HEK293 (cell line): ENCODE results near the gene TTC31.

Experiments used
- GLI4 ChIP-seq: fragments of 450-650 bp; formaldehyde crosslinking; IDR thresholded peaks from 2 replicates; pipeline ENCODE4 v1.5.1; 2016; ENCODE audit warnings: missing biosample characterization, missing genetic modification characterization
- KLF8 ChIP-seq: fragments of 450-650 bp; formaldehyde crosslinking; IDR thresholded peaks from 2 replicates; pipeline ENCODE4 v1.5.1; 2016; ENCODE audit warnings: missing biosample characterization, missing genetic modification characterization
- SALL2 ChIP-seq: fragments of 450-650 bp; formaldehyde crosslinking; IDR thresholded peaks from 2 replicates; pipeline ENCODE4 v1.5.0; 2017; ENCODE audit warnings: missing biosample characterization, mild to moderate bottlenecking, missing genetic modification characterization, borderline replicate concordance
- ZBTB21 ChIP-seq: fragments of 450-650 bp; formaldehyde crosslinking; IDR thresholded peaks from 2 replicates; pipeline ENCODE4 v1.5.1; 2017; ENCODE audit warnings: missing biosample characterization, missing genetic modification characterization
- ZBTB7A ChIP-seq: fragments of 450-650 bp; formaldehyde crosslinking; IDR thresholded peaks from 2 replicates; pipeline ENCODE4 v1.5.1; 2016; ENCODE audit warnings: low read depth, missing biosample characterization, missing genetic modification characterization
- ZEB2 ChIP-seq: fragments of 450-650 bp; formaldehyde crosslinking; IDR thresholded peaks from 2 replicates; pipeline ENCODE4 v1.5.1; 2016; ENCODE audit warnings: missing biosample characterization, missing genetic modification characterization
- ZNF248 ChIP-seq: fragments of 450-650 bp; formaldehyde crosslinking; IDR thresholded peaks from 2 replicates; pipeline ENCODE4 v1.5.1; 2017; ENCODE audit warnings: missing biosample characterization, missing genetic modification characterization
- ZNF350 ChIP-seq: fragments of 450-650 bp; formaldehyde crosslinking; IDR thresholded peaks from 2 replicates; pipeline ENCODE4 v1.5.0; 2017; ENCODE audit warnings: missing biosample characterization, mild to moderate bottlenecking, missing genetic modification characterization
- ZNF529 ChIP-seq: fragments of 450-650 bp; formaldehyde crosslinking; IDR thresholded peaks from 2 replicates; pipeline ENCODE4 v1.5.1; 2017; ENCODE audit warnings: missing genetic modification characterization, missing biosample characterization; ENCODE audit not compliant: insufficient replicate concordance
- ZNF555 ChIP-seq: fragments of 450-650 bp; formaldehyde crosslinking; conservative IDR thresholded peaks from 2 replicates; pipeline ENCODE4 v1.5.1; 2017; ENCODE audit warnings: missing biosample characterization, mild to moderate bottlenecking, missing genetic modification characterization, inconsistent platforms
- ZNF558 ChIP-seq: fragments of 450-650 bp; formaldehyde crosslinking; IDR thresholded peaks from 2 replicates; pipeline ENCODE4 v1.5.1; 2016; ENCODE audit warnings: missing biosample characterization, missing genetic modification characterization
- ZNF701 ChIP-seq: fragments of 450-650 bp; formaldehyde crosslinking; IDR thresholded peaks from 2 replicates; pipeline ENCODE4 v1.5.1; 2016; ENCODE audit warnings: missing biosample characterization, missing genetic modification characterization
- ZXDB ChIP-seq: fragments of 450-650 bp; formaldehyde crosslinking; IDR thresholded peaks from 2 replicates; pipeline ENCODE4 v1.5.1; 2016; ENCODE audit warnings: missing biosample characterization, missing genetic modification characterization
- TF ChIP-seq, protein P1 (sequence below): fragments of 450-650 bp; formaldehyde crosslinking; IDR thresholded peaks from 2 replicates; pipeline ENCODE4 v1.5.1; 2016; ENCODE audit warnings: missing biosample characterization, missing genetic modification characterization
- TF ChIP-seq, protein P2 (sequence below): fragments of 450-650 bp; formaldehyde crosslinking; IDR thresholded peaks from 2 replicates; pipeline ENCODE4 v1.5.1; 2016; ENCODE audit warnings: missing biosample characterization, missing genetic modification characterization
- TF ChIP-seq, protein P3 (sequence below): fragments of 450-650 bp; formaldehyde crosslinking; IDR thresholded peaks from 2 replicates; pipeline ENCODE4 v1.5.1; 2016; ENCODE audit warnings: missing biosample characterization, missing genetic modification characterization
- TF ChIP-seq, protein P4 (sequence below): fragments of 450-650 bp; formaldehyde crosslinking; conservative IDR thresholded peaks from 2 replicates; pipeline ENCODE4 v1.5.1; 2016; ENCODE audit warnings: low read depth, missing biosample characterization, missing genetic modification characterization
- TF ChIP-seq, protein P5 (sequence below): fragments of 450-650 bp; formaldehyde crosslinking; IDR thresholded peaks from 2 replicates; pipeline ENCODE4 v1.5.1; 2017; ENCODE audit warnings: missing biosample characterization, missing genetic modification characterization
- TF ChIP-seq, protein P6 (sequence below): fragments of 450-650 bp; formaldehyde crosslinking; IDR thresholded peaks from 2 replicates; pipeline ENCODE4 v1.5.1; 2017; ENCODE audit warnings: missing biosample characterization, missing genetic modification characterization
- TF ChIP-seq, protein P7 (sequence below): sonication (generic); formaldehyde crosslinking; IDR thresholded peaks from 2 replicates; pipeline ENCODE4 v1.8.1; 2022; ENCODE audit warnings: mild to moderate bottlenecking, moderate library complexity, missing genetic modification reagents
- TF ChIP-seq, protein P8 (sequence below): fragments of 450-650 bp; formaldehyde crosslinking; IDR thresholded peaks from 2 replicates; pipeline ENCODE4 v1.5.1; 2016; ENCODE audit warnings: missing biosample characterization, missing genetic modification characterization

TTC31 gene

DNA sequence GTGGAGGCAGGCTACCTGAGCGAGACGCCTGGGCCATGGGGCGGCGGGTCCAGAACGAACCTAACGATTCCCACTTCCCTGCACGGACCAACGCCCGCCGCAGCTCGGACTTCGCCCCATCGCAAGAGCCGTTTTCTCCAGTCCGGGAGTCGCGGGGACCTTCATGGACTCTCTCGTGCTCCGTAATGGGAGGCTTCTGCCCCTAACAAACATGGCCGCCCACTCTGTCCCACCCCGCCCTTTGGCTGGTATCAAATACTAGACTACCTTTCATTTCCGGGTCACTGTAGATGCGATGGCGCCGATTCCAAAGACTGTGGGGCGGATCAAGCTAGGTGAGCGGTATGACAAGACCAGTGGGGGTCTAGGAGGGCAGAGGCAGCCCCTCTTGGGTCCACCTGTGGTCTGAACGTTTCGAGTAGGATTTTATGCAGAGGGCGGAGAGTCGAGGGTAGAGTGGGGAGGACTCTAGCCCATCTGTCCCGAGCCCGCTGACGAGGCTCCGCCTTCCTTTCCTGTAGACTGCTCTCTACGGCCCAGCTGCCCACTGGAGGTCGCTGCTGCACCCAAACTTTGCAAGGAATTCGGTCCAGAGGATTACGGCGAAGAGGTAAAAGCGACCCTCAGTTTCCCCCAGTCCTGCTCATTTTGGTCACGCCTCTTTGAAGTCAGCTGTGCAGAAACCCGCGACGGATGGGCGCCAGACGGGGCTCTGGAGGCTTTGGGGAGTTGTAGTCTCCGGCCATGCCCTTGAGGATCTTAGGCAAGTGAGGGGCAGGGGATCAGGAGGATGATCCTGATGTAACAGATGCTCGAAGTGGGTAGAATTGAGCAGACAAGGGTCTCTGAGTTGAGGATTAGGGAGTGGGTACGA lies at the start of gene TTC31, which contains the start of gene CCDC142 (continued):
- TF ChIP-seq, protein P1, sequence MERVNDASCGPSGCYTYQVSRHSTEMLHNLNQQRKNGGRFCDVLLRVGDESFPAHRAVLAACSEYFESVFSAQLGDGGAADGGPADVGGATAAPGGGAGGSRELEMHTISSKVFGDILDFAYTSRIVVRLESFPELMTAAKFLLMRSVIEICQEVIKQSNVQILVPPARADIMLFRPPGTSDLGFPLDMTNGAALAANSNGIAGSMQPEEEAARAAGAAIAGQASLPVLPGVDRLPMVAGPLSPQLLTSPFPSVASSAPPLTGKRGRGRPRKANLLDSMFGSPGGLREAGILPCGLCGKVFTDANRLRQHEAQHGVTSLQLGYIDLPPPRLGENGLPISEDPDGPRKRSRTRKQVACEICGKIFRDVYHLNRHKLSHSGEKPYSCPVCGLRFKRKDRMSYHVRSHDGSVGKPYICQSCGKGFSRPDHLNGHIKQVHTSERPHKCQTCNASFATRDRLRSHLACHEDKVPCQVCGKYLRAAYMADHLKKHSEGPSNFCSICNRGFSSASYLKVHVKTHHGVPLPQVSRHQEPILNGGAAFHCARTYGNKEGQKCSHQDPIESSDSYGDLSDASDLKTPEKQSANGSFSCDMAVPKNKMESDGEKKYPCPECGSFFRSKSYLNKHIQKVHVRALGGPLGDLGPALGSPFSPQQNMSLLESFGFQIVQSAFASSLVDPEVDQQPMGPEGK: peak; percentile 77
- TF ChIP-seq ZNF558: no peak
- TF ChIP-seq, protein P2, sequence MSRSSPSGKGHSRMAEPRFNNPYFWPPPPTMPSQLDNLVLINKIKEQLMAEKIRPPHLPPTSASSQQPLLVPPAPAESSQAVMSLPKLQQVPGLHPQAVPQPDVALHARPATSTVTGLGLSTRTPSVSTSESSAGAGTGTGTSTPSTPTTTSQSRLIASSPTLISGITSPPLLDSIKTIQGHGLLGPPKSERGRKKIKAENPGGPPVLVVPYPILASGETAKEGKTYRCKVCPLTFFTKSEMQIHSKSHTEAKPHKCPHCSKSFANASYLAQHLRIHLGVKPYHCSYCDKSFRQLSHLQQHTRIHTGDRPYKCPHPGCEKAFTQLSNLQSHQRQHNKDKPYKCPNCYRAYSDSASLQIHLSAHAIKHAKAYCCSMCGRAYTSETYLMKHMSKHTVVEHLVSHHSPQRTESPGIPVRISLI (tag by site-specific recombination): no peak
- TF ChIP-seq KLF8 (tag by site-specific recombination): peak; percentile 94
- TF ChIP-seq ZNF350 (tag by site-specific recombination): no peak
- TF ChIP-seq, protein P3, sequence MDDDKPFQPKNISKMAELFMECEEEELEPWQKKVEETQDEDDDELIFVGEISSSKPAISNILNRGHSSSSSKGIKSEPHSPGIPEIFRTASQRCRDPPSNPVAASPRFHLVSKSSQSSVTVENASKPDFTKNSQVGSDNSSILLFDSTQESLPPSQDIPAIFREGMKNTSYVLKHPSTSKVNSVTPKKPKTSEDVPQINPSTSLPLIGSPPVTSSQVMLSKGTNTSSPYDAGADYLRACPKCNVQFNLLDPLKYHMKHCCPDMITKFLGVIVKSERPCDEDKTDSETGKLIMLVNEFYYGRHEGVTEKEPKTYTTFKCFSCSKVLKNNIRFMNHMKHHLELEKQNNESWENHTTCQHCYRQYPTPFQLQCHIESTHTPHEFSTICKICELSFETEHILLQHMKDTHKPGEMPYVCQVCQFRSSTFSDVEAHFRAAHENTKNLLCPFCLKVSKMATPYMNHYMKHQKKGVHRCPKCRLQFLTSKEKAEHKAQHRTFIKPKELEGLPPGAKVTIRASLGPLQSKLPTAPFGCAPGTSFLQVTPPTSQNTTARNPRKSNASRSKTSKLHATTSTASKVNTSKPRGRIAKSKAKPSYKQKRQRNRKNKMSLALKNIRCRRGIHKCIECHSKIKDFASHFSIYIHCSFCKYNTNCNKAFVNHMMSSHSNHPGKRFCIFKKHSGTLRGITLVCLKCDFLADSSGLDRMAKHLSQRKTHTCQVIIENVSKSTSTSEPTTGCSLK (tag by site-specific recombination): no peak
- TF ChIP-seq, protein P4, sequence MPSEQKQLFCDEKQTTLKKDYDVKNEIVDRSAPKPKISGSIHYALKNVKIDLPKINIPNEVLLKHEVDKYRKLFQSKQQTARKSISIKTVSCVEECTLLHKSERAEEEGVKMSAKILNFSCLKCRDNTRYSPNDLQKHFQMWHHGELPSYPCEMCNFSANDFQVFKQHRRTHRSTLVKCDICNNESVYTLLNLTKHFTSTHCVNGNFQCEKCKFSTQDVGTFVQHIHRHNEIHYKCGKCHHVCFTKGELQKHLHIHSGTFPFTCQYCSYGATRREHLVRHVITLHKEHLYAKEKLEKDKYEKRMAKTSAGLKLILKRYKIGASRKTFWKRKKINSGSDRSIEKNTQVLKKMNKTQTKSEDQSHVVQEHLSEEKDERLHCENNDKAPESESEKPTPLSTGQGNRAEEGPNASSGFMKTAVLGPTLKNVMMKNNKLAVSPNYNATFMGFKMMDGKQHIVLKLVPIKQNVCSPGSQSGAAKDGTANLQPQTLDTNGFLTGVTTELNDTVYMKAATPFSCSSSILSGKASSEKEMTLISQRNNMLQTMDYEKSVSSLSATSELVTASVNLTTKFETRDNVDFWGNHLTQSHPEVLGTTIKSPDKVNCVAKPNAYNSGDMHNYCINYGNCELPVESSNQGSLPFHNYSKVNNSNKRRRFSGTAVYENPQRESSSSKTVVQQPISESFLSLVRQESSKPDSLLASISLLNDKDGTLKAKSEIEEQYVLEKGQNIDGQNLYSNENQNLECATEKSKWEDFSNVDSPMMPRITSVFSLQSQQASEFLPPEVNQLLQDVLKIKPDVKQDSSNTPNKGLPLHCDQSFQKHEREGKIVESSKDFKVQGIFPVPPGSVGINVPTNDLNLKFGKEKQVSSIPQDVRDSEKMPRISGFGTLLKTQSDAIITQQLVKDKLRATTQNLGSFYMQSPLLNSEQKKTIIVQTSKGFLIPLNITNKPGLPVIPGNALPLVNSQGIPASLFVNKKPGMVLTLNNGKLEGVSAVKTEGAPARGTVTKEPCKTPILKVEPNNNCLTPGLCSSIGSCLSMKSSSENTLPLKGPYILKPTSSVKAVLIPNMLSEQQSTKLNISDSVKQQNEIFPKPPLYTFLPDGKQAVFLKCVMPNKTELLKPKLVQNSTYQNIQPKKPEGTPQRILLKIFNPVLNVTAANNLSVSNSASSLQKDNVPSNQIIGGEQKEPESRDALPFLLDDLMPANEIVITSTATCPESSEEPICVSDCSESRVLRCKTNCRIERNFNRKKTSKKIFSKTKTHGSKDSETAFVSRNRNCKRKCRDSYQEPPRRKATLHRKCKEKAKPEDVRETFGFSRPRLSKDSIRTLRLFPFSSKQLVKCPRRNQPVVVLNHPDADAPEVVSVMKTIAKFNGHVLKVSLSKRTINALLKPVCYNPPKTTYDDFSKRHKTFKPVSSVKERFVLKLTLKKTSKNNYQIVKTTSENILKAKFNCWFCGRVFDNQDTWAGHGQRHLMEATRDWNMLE (tag by site-specific recombination): peak; percentile 87
- TF ChIP-seq ZNF248 (tag by site-specific recombination): no peak
- no peak for TF ChIP-seq ZNF529 (tag by site-specific recombination)
- no peak for TF ChIP-seq ZNF701 (tag by site-specific recombination)
- TF ChIP-seq SALL2 (tag by site-specific recombination): no peak
- TF ChIP-seq, protein P5, sequence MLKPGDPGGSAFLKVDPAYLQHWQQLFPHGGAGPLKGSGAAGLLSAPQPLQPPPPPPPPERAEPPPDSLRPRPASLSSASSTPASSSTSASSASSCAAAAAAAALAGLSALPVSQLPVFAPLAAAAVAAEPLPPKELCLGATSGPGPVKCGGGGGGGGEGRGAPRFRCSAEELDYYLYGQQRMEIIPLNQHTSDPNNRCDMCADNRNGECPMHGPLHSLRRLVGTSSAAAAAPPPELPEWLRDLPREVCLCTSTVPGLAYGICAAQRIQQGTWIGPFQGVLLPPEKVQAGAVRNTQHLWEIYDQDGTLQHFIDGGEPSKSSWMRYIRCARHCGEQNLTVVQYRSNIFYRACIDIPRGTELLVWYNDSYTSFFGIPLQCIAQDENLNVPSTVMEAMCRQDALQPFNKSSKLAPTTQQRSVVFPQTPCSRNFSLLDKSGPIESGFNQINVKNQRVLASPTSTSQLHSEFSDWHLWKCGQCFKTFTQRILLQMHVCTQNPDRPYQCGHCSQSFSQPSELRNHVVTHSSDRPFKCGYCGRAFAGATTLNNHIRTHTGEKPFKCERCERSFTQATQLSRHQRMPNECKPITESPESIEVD: no peak
- TF ChIP-seq ZBTB7A: no peak
- TF ChIP-seq, protein P6, sequence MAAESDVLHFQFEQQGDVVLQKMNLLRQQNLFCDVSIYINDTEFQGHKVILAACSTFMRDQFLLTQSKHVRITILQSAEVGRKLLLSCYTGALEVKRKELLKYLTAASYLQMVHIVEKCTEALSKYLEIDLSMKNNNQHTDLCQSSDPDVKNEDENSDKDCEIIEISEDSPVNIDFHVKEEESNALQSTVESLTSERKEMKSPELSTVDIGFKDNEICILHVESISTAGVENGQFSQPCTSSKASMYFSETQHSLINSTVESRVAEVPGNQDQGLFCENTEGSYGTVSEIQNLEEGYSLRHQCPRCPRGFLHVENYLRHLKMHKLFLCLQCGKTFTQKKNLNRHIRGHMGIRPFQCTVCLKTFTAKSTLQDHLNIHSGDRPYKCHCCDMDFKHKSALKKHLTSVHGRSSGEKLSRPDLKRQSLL: no peak
- TF ChIP-seq ZXDB (tag by site-specific recombination): 0 out of 2 replicates have a peak, but pooled peaks have one; percentile 58
- no peak for TF ChIP-seq GLI4 (tag by site-specific recombination)
- no peak for TF ChIP-seq ZNF555 (tag by site-specific recombination)
- no peak for TF ChIP-seq ZBTB21
- peak; percentile 47; the same call in 1 of the 2 replicates for TF ChIP-seq ZEB2 (tag by site-specific recombination)
- TF ChIP-seq, protein P7, sequence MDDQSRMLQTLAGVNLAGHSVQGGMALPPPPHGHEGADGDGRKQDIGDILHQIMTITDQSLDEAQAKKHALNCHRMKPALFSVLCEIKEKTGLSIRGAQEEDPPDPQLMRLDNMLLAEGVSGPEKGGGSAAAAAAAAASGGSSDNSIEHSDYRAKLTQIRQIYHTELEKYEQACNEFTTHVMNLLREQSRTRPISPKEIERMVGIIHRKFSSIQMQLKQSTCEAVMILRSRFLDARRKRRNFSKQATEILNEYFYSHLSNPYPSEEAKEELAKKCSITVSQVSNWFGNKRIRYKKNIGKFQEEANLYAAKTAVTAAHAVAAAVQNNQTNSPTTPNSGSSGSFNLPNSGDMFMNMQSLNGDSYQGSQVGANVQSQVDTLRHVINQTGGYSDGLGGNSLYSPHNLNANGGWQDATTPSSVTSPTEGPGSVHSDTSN (CRISPR knock-in tag): no peak
- TF ChIP-seq, protein P8, sequence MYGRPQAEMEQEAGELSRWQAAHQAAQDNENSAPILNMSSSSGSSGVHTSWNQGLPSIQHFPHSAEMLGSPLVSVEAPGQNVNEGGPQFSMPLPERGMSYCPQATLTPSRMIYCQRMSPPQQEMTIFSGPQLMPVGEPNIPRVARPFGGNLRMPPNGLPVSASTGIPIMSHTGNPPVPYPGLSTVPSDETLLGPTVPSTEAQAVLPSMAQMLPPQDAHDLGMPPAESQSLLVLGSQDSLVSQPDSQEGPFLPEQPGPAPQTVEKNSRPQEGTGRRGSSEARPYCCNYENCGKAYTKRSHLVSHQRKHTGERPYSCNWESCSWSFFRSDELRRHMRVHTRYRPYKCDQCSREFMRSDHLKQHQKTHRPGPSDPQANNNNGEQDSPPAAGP (tag by site-specific recombination): peak; percentile 32; the same call in 1 of the 2 replicates
